GM21360 (cell line): ENCODE measurements around the gene VRK1.
A peak's percentile ranks its signal among the peaks of the same experiment; 100 is the strongest.

Experiments
- ATAC-seq: cut with Tn5 transposase; IDR thresholded peaks from one replicate; pipeline ENCODE4 v1.9.1; 2021; ENCODE audit warnings: mild to moderate bottlenecking, moderate library complexity; ENCODE audit not compliant: unreplicated experiment

The VRK1 gene

GRCh38 chr14:96790186-96790585 is 7.0 kb upstream of the VRK1 start:
- ATAC-seq = no peak

DNA sequence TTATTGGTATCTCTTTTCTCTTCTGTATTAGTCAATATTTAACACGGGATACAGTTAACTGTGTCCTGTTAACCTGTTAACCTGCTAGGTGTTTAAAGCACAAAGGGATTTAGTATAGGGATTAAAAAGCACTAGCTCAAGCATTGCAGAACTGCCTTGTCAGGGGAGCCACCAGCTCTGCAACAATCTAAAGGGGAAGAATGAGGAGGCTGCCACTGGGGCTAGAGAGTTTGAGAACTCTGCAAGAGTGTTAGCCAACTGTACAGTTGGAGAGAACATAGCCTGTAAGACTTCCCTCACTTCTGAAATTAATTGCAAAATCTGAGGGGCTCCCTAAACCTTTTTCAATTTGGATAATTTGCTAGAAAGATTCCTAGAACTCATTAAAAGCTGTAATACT is 6.5 kb upstream of the VRK1 start:
- no peak for ATAC-seq

GRCh38 chr14:96792003-96792402 is 5.2 kb upstream of the VRK1 start:
- no peak for ATAC-seq

DNA sequence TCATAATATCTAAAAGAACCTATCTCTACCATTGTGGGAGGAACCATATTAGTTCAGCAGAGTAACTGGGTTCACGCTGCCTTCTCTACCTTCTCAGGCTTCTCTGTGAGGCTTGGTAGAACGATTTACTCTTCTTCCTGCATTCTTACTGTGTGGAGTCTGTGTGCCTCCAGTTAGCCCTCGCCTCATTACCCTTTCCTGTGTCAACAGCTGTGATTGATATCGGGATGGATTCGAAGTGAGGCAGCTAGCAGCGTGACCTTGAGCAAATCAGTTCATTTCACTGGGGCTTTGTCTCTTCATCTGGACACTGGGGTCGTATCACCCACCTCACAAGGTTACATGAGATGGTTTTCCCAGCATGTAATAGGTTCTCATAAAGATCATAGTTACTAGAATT is 4.6 kb upstream of the VRK1 start:
- no peak for ATAC-seq

DNA sequence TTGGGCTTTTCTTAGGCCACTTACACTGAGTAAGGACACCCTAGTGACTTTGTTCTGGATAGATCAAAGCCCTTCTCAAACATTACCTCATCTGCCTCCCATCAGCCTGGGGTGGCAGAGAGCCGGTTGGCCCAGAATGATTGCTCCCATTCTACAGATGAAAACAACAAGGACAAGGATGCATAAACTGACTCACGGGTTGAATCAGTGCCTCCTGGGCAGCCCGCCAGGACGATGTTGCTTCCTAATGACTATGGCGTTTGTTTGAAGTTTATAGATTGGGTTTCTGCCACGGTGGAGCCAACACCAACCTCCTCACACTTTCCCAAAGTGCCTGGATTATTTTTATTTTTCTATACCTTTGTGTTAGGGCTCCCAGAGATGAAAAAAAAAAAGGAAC is 3.6 kb upstream of the VRK1 start:
- ATAC-seq = no peak

DNA sequence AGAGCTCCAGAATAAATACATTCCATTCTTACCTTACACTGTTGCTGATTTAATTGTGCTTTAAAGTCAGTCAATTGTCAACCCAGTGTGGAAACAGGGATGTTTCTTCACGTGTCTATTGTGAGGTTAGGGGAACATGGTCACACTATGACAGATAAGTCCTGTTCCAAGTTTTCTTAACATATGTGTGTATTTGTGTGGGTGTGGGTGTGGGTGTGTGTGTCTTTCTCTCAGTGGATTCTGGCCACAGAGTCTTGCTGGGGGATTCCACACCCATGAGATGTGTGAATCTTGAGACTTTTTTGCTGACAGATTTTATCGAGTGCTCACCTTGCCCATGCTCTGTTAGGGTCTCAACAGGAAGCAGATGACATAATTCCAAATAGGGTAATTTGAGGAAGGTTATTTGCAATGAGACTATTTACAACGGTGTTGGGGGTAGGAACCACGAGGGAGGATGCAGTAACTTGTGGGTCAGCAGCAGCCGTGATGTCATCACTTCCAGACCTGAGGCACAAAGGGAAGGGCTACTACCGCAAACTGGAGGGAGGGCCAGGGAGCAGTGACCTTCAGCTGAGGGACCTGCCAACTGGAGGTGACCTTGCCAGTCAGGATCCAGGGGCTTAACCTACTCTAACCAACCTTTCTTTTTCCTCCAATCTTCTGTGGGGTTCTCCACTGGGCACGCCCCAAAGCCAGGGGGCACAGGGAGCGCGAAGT is 1.9 kb upstream of the VRK1 start:
- no peak for ATAC-seq

DNA sequence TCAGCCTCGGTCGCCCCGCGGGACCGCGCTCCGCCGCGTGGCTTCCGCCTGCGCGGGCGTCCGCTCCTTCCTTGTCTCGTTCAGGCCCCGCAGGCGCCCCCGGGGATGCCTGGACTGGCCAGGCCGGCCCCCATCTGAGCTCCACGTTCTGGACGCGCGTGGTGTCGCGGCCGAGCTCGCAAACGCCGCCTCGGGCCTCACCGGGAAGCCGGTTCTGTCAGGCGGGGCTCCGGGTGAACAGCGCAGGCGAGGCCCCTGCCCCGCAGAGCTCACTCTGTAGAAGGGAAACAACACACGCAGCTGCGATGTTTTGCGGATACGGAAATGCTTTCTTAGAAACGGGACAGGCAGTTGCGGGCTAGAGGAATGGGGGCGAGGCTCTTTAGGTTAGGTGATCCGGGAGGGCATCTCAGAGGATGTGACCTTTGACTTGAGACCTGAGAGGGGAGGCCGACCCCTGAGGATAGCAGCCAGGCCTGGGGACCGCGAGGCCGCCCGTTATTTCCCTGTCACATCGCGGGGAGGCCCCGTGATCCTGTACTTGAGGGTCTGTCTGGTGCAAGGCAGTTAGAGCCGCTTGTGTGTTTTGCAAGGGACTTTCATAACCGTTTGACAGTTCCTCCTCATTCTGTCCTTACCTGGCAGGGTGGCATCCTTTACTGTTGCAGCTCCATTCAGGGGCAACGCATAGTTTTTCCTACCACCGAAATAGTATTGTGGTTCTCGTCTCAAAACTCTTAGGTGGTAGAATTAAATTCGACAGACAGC is 584 bp downstream of the VRK1 start:
- peak; percentile 26 for ATAC-seq

DNA sequence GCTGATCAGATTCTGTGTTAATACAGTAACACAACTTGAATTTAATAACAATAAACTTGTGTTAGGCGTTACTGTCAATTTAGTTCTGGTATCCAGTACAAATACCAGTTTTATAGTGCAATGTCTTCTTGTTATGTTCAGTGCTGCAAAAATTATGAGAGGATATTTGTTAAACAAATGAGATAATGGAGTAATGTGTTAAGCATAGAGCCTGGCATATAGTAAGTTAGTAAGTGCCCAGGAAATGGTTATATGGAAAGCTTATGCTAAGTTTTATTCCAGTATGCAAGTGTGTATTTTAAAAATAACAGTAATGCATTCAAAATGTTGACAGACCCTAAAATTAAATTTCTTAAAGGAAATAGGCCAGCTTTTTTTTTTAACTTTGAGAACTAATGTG is 1.8 kb downstream of the VRK1 start:
- no peak for ATAC-seq

DNA sequence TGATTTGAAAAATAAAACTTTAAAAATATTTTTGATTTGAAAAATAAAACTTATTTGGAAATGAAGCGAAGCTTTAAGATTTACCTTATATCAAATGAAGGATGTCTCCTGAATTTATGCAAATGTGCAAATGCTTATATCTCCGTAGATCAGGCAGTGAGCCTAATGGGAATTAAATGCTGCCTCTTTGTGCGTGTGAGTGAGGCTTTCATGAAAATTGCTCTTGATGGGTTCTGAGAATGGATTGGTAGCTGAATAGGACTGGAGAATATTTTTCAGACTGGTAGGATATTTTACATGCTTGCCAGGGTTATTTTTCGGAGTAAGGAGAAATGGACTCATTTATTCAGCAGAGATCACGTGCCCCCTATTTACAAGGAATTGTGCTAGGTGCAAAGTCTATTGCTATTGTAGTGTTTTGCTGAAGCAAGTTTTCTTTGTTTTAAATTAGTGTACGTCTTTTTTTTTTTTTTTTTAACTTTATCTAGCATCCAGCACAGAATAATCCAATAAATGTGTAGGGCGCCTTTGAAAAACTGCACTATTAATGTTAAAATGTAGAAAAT is 2.4 kb downstream of the VRK1 start:
- no peak for ATAC-seq

GRCh38 chr14:96801931-96802330 is 4.7 kb downstream of the VRK1 start:
- ATAC-seq = no peak

- ATAC-seq = no peak
These were observed 5.8 kb downstream of the VRK1 start for GRCh38 chr14:96802963-96803362.

DNA sequence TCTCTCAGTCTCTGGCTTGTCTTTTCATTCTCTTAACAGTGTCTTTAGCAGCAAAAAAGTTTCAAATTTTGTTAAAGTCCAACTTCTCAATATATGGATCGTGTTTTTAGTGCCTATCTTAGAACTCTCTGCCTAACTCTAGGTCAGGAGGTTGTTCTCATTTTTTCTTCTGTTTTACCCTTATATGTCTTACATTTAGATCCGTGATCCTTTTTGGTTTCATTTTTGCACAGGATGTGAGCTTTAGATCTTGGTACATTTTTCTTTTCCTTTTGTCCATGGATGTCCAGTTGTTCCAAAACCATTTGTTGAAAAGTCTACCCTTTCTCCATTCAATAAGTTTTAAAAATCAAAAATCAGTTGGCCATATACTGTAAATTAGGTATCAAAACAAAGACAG is 6.8 kb downstream of the VRK1 start:
- ATAC-seq = no peak

DNA sequence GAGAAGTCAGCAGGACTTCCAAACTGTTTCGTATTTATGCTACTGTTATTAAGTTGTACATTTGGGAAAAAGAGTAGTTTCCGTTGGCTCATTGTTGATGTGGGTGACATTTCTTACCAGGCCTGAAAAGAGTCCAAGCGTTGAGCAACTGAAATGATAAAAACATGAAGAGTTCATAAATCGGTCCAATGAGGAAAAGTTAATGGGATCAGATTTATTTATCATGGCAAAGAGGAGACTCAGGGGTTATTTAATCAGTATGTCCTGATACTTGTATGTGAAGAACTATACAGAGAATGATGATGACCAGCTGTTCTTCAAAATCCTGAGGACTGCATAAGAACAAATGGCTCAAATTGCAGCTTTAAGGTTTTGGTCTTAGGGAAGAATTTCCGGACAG is 7.7 kb downstream of the VRK1 start:
- no peak for ATAC-seq

GRCh38 chr14:96805956-96806355 is 8.8 kb downstream of the VRK1 start:
- no peak for ATAC-seq

GRCh38 chr14:96806836-96807235 is 9.7 kb downstream of the VRK1 start:
- no peak for ATAC-seq

GRCh38 chr14:96808619-96809406 is 11.6 kb downstream of the VRK1 start:
- no peak for ATAC-seq

DNA sequence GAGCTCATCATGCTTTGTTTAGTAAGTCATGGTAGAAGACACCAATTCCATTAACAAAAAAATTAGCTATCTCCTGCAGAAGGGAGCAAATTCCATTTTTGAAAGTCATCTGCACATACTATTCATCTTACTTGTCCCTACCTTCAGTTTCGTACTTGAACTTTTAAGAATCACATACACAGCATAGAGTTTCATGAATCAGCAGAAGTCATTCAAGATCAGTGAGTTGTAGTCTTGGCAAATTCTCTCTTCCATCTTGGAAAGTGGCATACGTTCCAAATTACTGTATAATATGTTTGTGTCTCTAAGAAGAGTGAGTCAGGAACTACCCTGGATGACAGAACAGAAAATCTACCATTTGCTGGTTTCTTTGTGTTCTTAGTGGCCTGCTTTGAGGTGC is 14.1 kb downstream of the VRK1 start:
- ATAC-seq = no peak

GRCh38 chr14:96811985-96812667 is 14.9 kb downstream of the VRK1 start:
- no peak for ATAC-seq

DNA sequence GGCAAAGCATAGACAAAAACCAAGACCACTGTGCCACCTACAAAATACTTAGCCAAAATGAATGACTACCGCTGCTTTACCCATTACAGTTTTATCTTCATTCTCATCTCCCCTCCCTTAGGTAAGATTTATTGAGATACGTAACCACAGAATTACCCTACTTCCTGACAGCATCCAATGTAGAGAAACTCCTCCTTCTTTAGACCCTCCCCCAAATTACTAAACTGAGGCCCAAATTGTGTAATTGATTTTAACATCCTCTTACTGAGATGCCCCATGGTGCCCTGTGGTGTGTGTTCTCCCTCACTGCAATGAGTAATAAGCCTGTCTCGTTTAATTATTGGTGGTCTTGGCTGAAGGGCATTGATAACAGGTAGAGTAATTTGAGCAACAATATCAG is 19.1 kb downstream of the VRK1 start:
- ATAC-seq = no peak

- no peak for ATAC-seq
These were observed 20.8 kb downstream of the VRK1 start for GRCh38 chr14:96817750-96818666.
